Measurements from ENCODE around the gene RITA1. TPM values are rescaled to one million over a fixed set of nuclear protein-coding genes. Genes with fewer than 3 reads are reported as not detected.

RITA1 gene
- total RNA-seq, 1 donor from 2014 or later: 18.2 TPM

DNA sequence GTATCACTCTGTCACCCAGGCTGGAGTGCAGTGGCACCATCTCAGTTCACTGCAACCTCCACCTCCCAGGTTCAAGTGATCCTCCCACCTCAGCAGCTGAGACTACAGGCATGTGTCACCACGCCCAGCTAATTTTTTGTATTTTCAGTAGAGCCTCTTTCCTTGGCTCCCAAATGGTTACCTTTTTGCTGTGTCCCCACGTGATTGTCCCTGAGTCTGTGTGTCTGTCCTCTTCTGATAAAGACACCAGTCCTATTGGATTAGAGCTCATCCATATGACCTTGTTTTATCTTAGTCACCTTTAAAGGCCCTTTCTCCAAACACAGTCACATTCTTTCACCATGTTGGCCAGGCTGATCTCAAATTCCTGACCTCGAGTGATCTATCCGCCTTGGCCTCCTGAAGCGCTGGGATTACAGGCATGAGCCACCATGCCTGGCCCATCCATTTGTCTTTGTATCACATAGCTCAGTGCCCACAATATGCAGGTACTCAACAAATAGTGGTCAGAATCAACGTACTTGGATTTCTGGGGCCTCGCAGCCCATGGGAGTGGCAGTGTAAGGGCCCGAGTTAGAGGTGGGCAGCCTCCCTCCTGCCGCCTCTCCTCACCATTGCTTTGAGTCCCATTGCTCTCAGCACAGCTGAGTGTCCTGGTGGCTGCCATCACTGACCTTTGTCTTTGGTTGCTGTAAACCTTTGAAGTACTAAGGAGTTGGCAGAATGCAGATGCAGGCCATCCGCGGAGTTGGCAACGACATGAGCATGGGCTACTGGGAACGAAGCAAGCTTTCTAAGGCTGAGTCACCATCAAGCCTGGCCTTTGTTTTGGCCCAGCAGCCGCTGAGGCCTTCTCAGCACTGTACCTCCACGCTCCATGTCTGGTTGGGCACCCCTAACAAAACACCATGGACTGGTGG is 45.1 kb downstream of the RITA1 start:
- peaks cover 65% of the 10 kb centered on the region for H3K36me3 Mint-ChIP-seq (ENCODE audit: low read depth)
- no peaks in the 10 kb centered on the region for H3K9me3 Mint-ChIP-seq
- peaks cover 73% of the 10 kb centered on the region for H3K4me1 Mint-ChIP-seq
- DNase-seq: no peak
- POLR2A ChIA-PET: interaction anchor here (0.6 to 13.6 kb wide), 17 partner anchors 9 to 250 kb away, joined by 3 to 277 read pairs (median 6); partner anchors contain the start of genes DDX54, RITA1, SLC8B1 and TPCN1
- intact Hi-C loops (cut with micrococcal nuclease): loop anchor here (5.0 kb wide), 2 partner anchors 153 to 178 kb away; no protein-coding TSS in a partner anchor
- no peaks in the 10 kb centered on the region for H3K27me3 Mint-ChIP-seq
- no peak for ATAC-seq (ENCODE audit: low read depth)
- CTCF ChIA-PET: interaction anchor here (0.7 to 2.1 kb wide), 8 partner anchors 10 to 36 kb away, joined by 3 to 12 read pairs (median 5); partner anchors contain the start of gene TPCN1
- TF ChIP-seq, protein P1, sequence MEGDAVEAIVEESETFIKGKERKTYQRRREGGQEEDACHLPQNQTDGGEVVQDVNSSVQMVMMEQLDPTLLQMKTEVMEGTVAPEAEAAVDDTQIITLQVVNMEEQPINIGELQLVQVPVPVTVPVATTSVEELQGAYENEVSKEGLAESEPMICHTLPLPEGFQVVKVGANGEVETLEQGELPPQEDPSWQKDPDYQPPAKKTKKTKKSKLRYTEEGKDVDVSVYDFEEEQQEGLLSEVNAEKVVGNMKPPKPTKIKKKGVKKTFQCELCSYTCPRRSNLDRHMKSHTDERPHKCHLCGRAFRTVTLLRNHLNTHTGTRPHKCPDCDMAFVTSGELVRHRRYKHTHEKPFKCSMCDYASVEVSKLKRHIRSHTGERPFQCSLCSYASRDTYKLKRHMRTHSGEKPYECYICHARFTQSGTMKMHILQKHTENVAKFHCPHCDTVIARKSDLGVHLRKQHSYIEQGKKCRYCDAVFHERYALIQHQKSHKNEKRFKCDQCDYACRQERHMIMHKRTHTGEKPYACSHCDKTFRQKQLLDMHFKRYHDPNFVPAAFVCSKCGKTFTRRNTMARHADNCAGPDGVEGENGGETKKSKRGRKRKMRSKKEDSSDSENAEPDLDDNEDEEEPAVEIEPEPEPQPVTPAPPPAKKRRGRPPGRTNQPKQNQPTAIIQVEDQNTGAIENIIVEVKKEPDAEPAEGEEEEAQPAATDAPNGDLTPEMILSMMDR (IDR thresholded peaks at IDR 0.05): no peak
- H3K4me3 Mint-ChIP-seq: peak overlapping the region; percentile 60
- H3K27ac Mint-ChIP-seq: peak overlapping the region; percentile 90

DNA sequence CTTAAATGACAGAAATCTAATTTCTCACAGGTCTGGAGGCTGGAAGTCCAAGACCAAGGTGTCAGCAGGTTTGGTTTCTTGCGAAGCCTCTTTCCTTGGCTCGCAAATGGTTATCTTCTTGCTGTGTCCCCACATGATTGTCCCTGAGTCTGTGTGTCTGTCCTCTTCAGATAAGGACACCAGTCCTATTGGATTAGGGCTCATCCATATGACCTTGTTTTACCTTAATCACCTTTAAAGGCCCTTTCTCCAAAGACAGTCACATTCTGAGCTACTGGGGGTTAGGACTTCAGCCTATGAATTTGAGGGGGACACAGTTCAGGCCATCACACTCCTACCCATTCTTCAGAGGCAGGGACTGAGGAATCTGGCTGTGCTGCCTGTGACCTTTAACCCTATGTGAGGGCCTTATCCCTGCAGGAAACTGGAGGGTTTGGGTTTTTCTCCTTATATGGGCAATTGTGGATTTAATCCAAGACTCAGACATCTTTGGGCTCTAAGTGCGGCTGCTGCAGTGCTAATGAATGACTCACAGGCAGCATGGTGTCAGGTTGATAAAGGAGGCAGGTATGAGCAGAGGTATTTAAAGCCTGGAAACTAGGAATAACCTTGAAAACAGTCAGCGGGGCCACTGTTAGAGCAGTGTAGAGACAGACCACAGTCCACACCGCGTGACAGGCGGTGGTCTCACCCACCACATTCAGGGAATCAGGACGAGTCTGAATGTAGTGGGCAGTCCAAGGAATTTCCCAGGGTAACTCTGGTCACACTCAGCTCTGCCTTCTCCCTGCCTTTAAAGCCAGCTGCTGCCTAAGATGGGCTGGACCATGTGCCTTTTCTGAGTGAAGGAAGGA is 45.9 kb downstream of the RITA1 start:
- peak overlapping the region; percentile 53 for H3K27ac Mint-ChIP-seq
- no peak for ATAC-seq (ENCODE audit: low read depth)
- H3K9me3 Mint-ChIP-seq: no peaks in the 10 kb centered on the region
- peaks cover 71% of the 10 kb centered on the region for H3K36me3 Mint-ChIP-seq (ENCODE audit: low read depth)
- ChIA-PET CTCF (interaction anchor here (0.8 to 3.0 kb wide), 5 partner anchors 23 to 37 kb away, joined by 3 to 44 read pairs (median 12); no protein-coding TSS in a partner anchor), POLR2A (interaction anchor here (0.6 to 13.6 kb wide), 7 partner anchors 10 to 422 kb away, joined by 3 to 277 read pairs (median 52); partner anchors contain the start of genes DDX54, RITA1 and TPCN1)
- H3K4me1 Mint-ChIP-seq: peaks cover 79% of the 10 kb centered on the region
- intact Hi-C loops (cut with micrococcal nuclease): loop anchor here (5.0 kb wide), 2 partner anchors 154 to 179 kb away; no protein-coding TSS in a partner anchor
- DNase-seq: no peak
- TF ChIP-seq, protein P1 (IDR thresholded peaks at IDR 0.05): no peak
- H3K27me3 Mint-ChIP-seq: no peaks in the 10 kb centered on the region
- no peak overlapping the region for H3K4me3 Mint-ChIP-seq

DNA sequence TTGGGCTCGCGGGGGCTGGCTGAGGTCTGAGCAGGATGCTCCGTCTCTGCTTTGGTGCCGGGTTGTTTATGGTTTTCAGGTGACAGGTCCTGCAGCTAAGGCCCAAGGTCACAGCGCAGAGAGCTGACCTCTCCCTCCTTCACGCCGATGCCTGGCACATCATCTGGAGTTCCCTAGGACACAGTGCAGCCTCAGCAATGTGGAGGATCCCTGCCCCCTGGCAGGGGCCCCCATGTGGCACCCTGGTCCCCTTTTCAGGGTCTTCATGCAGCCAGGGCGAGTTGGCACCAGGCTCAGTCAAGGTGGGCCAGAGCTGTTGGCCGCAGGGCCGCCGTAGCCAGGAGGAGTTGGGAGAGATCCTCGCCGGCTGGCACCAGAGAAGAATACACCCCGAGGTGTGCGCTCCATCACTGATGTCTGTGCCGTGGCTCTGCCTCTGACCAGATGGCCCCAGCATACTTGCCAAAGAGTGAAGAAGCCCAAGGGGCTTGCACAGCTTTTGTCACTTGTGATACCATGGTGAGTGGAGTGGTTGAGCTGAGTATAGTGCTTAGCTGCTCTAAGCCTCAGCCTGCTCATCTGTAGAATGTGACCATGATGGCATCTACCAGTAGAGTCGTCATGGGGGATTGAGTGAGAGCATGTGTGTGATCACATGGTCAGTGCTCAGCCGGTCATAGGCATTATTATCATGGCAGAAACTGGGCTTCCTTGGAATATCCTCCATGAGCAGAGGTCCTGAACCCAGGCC is 46.7 kb downstream of the RITA1 start:
- TF ChIP-seq, protein P1 (IDR thresholded peaks at IDR 0.05): no peak
- ChIA-PET CTCF (interaction anchor here (0.8 to 3.0 kb wide), 11 partner anchors 8 to 58 kb away, joined by 3 to 44 read pairs (median 6); partner anchors contain the start of genes DDX54, RITA1 and TPCN1), POLR2A (interaction anchor here (0.6 to 13.6 kb wide), 13 partner anchors 10 to 422 kb away, joined by 3 to 277 read pairs (median 6); partner anchors contain the start of genes DDX54, OAS2, RITA1 and SDSL)
- H3K4me1 Mint-ChIP-seq: peaks cover 86% of the 10 kb centered on the region
- intact Hi-C loops (cut with micrococcal nuclease): loop anchor here (5.0 kb wide), 2 partner anchors 155 to 180 kb away; no protein-coding TSS in a partner anchor
- peak overlapping the region; percentile 95 for H3K27ac Mint-ChIP-seq
- peak overlapping the region; percentile 76 for H3K4me3 Mint-ChIP-seq
- ATAC-seq (ENCODE audit: low read depth) (no peak), DNase-seq (peak; percentile 9)
- no peaks in the 10 kb centered on the region for H3K27me3 Mint-ChIP-seq
- H3K36me3 Mint-ChIP-seq (ENCODE audit: low read depth): peaks cover 65% of the 10 kb centered on the region
- H3K9me3 Mint-ChIP-seq: no peaks in the 10 kb centered on the region

DNA sequence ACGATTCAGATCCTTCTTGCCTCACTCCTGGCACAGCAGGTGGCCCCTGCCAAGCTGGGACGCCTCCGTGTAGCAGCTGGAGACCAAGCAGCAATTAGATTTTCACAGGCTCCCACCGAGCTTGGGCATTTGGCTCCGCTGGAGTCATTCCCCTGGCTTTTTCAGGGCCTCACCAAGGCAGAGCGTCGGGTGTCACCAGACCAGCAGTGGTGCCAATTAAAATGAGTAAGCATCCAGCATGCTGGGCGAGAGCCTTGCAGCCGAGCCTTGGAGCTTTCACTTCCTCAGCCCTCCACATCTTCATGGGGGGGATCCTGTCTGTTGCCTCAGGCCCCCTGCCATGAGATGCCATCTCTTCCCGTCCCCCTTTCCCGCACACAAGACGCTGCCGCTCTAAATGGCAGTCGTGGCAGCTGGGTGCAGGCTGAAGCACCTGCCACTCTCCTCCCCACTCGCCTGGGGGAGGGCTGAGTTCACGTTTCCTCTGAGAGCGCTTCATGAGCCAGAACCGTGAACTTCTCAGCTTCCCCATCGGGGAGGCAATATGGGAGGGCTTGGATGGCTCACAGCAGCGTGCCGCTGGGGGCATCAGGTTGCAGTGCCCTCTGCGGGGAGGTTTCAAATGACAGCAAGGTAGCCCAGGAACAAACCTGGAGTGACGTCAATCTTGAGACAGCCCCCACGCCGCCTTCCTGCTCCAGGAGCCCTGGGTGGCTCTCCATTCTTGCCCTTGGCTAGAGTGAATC is 47.5 kb downstream of the RITA1 start:
- POLR2A ChIA-PET: interaction anchor here (0.8 to 13.6 kb wide), 13 partner anchors 11 to 255 kb away, joined by 3 to 277 read pairs (median 6); partner anchors contain the start of genes DDX54, OAS2, RITA1 and SDSL
- H3K4me1 Mint-ChIP-seq: peaks cover 87% of the 10 kb centered on the region
- H3K9me3 Mint-ChIP-seq: no peaks in the 10 kb centered on the region
- H3K36me3 Mint-ChIP-seq (ENCODE audit: low read depth): peaks cover 58% of the 10 kb centered on the region
- TF ChIP-seq, protein P1 (IDR thresholded peaks at IDR 0.05): no peak
- peak overlapping the region; percentile 95 for H3K27ac Mint-ChIP-seq
- intact Hi-C loops (cut with micrococcal nuclease): loop anchor here (1.0 to 5.0 kb wide), 6 partner anchors 12 to 181 kb away; partner anchors contain the start of genes DDX54, RITA1 and TPCN1
- DNase-seq (peak; percentile 73), ATAC-seq (ENCODE audit: low read depth) (peak; percentile 78)
- peak overlapping the region; percentile 76 for H3K4me3 Mint-ChIP-seq
- CTCF ChIA-PET: interaction anchor here (0.6 to 3.0 kb wide), 14 partner anchors 9 to 59 kb away, joined by 3 to 44 read pairs (median 5); partner anchors contain the start of genes DDX54, RITA1 and TPCN1
- H3K27me3 Mint-ChIP-seq: no peaks in the 10 kb centered on the region

All from activated B cell treated with CpG ODN at 0.5 μM for 24 hours (primary cell).